Ectodermal cell (in vitro differentiated cells): ENCODE data around the gene VCAM1.

Source experiments
- H3K27ac ChIP-seq: 2 replicates; pipeline ENCODE4 v1.7.0; 2013; ENCODE audit warnings: mild to moderate bottlenecking, low read depth, low read length; ENCODE audit not compliant: insufficient read depth, poor library complexity, severe bottlenecking
- H3K27me3 ChIP-seq: 2 replicates; pipeline ENCODE4 v1.7.0; 2013; ENCODE audit warnings: mild to moderate bottlenecking, low read length; ENCODE audit not compliant: insufficient read depth, control insufficient read depth, poor library complexity, severe bottlenecking
- H3K36me3 ChIP-seq: one replicate; pipeline ENCODE4 v1.7.0; 2013; ENCODE audit warnings: low read length; ENCODE audit not compliant: control insufficient read depth, insufficient read depth
- H3K4me1 ChIP-seq: one replicate; pipeline ENCODE4 v1.7.0; 2013; ENCODE audit warnings: low read length; ENCODE audit not compliant: control insufficient read depth, insufficient read depth
- H3K4me3 ChIP-seq: 2 replicates; pipeline ENCODE4 v1.7.0; 2013; ENCODE audit warnings: low read depth, low read length, control low read depth; ENCODE audit not compliant: insufficient read depth
- H3K9me3 ChIP-seq: 2 replicates; pipeline ENCODE4 v1.7.0; 2013; ENCODE audit warnings: mild to moderate bottlenecking, low read length, moderate library complexity; ENCODE audit not compliant: control insufficient read depth
- WGBS, 2 experiments: methylation state at CpG; one replicate each; pipeline ENCODE4 v1.1.7; 2013; ENCODE audit warnings: missing lambda C conversion rate in 2 of 2; 5-methylcytosine and 5-hydroxymethylcytosine counted together

The VCAM1 gene

DNA sequence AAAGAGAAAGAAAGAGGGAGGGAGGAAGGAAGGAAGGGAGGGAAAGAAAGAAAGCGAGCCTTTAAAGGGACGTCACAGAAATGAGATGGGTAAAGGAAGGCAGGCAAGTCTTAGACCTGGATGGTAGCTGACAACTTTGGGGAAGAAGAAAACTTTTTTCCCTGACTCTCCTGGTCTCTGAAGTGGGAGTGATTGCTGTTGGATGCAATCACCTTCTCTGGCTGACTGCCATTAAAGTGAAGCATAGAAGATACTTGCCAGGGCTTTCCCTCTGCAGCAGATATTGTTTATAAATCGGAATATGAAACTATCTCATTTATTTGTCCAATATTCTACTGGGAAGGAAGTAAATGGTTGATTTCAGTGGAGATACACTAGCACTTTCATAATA, 27.0 kb downstream of the VCAM1 start:
- no peaks in the 10 kb centered on the region for H3K36me3 ChIP-seq
- H3K27me3 ChIP-seq = no peaks in the 10 kb centered on the region
- H3K4me3 ChIP-seq = no peak overlapping the region
- H3K4me1 ChIP-seq = peaks cover 11% of the 10 kb centered on the region
- no peaks in the 10 kb centered on the region for H3K9me3 ChIP-seq
- H3K27ac ChIP-seq = no peak overlapping the region
- 91% methylated on average over 2 to 3 of the region's 3 CpGs for WGBS, 2 experiments

DNA sequence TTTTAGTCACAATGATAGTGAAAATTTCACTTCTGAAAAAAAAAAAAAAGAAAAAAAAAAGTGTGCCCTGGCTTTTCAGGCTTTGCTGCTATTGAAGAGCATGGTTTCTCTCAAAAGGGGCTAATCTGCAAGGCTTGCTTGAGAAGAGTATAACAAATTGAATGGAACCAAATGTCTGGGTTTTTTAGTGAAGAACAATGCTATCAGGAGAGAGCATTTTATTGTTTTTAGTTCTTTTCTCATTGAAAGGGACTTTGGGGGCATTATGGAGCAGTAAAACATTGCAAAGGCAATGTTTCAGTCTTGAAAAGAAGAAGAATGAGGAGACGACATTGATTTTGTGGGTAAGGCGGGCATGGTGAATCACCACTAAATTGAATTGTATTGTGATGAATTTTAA, 28.2 kb downstream of the VCAM1 start:
- 38 to 70% methylated on average over 2 of the region's 2 CpGs for WGBS, 2 experiments
- Histone ChIP-seq H3K27ac (no peak overlapping the region), H3K27me3 (no peaks in the 10 kb centered on the region)

GRCh38 chr1:100750005-100750885, 30.7 kb downstream of the VCAM1 start:
- no peak overlapping the region for H3K27ac ChIP-seq
- WGBS, 2 experiments = 84 to 87% methylated on average over 9 of the region's 9 CpGs
- no peaks in the 10 kb centered on the region for H3K27me3 ChIP-seq
- no peaks in the 10 kb centered on the region for H3K9me3 ChIP-seq
- no peak overlapping the region for H3K4me3 ChIP-seq
- peaks cover 11% of the 10 kb centered on the region for H3K4me1 ChIP-seq
- H3K36me3 ChIP-seq = no peaks in the 10 kb centered on the region

More for the DNA sequence above, 28.2 kb downstream of the VCAM1 start:
- Histone ChIP-seq H3K4me1 (peaks cover 11% of the 10 kb centered on the region), H3K36me3 (no peaks in the 10 kb centered on the region), H3K4me3 (no peak overlapping the region), H3K9me3 (no peaks in the 10 kb centered on the region)

GRCh38 chr1:100752791-100753190, 33.2 kb downstream of the VCAM1 start:
- 89 to 92% methylated on average over 3 to 5 of the region's 5 CpGs for WGBS, 2 experiments
- no peaks in the 10 kb centered on the region for H3K36me3 ChIP-seq

GRCh38 chr1:100757946-100758345, 38.4 kb downstream of the VCAM1 start:
- H3K36me3 ChIP-seq = no peaks in the 10 kb centered on the region
- no peaks in the 10 kb centered on the region for H3K27me3 ChIP-seq
- H3K4me3 ChIP-seq = no peak overlapping the region
- no peak overlapping the region for H3K27ac ChIP-seq
- WGBS, 2 experiments = 96 to 98% methylated on average over 2 to 4 of the region's 4 CpGs
- no peaks in the 10 kb centered on the region for H3K9me3 ChIP-seq
- H3K4me1 ChIP-seq = no peaks in the 10 kb centered on the region

More at GRCh38 chr1:100752791-100753190, 33.2 kb downstream of the VCAM1 start:
- no peak overlapping the region for H3K27ac ChIP-seq
- H3K4me3 ChIP-seq = no peak overlapping the region
- H3K27me3 ChIP-seq = no peaks in the 10 kb centered on the region
- peaks cover 6% of the 10 kb centered on the region for H3K4me1 ChIP-seq
- H3K9me3 ChIP-seq = no peaks in the 10 kb centered on the region

GRCh38 chr1:100759188-100759587, 39.6 kb downstream of the VCAM1 start:
- Histone ChIP-seq H3K36me3 (no peaks in the 10 kb centered on the region), H3K4me1 (no peaks in the 10 kb centered on the region), H3K9me3 (no peaks in the 10 kb centered on the region), H3K4me3 (no peak overlapping the region), H3K27ac (no peak overlapping the region), H3K27me3 (no peaks in the 10 kb centered on the region)
- 95 to 98% methylated on average over 3 of the region's 3 CpGs for WGBS, 2 experiments

GRCh38 chr1:100760511-100760910, 41.0 kb downstream of the VCAM1 start:
- Histone ChIP-seq H3K27ac (no peak overlapping the region), H3K9me3 (no peaks in the 10 kb centered on the region), H3K36me3 (no peaks in the 10 kb centered on the region), H3K4me3 (no peak overlapping the region), H3K4me1 (no peaks in the 10 kb centered on the region), H3K27me3 (no peaks in the 10 kb centered on the region)

- Histone ChIP-seq H3K4me1 (no peaks in the 10 kb centered on the region), H3K4me3 (no peak overlapping the region), H3K27me3 (no peaks in the 10 kb centered on the region), H3K9me3 (no peaks in the 10 kb centered on the region), H3K36me3 (no peaks in the 10 kb centered on the region), H3K27ac (no peak overlapping the region)
- WGBS, 2 experiments = 100% methylated on average over 1 of the region's 2 CpGs; no CpG with 5 or more reads in 1 of the 2 experiments
Measured at GRCh38 chr1:100762461-100762860, 42.9 kb downstream of the VCAM1 start.

- Histone ChIP-seq H3K4me1 (no peaks in the 10 kb centered on the region), H3K4me3 (no peak overlapping the region), H3K27me3 (no peaks in the 10 kb centered on the region), H3K36me3 (no peaks in the 10 kb centered on the region), H3K27ac (no peak overlapping the region), H3K9me3 (no peaks in the 10 kb centered on the region)
Measured at GRCh38 chr1:100767176-100767890, 47.8 kb downstream of the VCAM1 start.

DNA sequence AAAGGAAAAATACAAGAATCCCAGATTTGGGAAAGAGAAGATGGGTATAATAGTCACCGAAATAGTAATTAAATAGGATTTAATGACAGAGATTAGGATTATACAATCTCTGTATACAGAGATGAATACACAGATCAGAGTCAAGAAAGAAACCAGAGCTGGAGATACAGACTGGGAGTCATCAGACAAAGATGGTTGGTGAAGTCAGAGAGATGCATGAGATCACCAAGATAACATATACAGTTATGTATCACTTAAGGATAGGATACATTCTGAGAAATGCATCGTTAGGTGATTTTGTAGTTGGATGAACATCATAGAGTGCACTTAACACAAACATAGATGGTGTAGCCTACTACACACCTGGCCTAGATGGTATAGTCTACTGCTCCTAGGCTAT, 49.8 kb downstream of the VCAM1 start:
- H3K4me3 ChIP-seq = no peak overlapping the region
- WGBS, 2 experiments = 89 to 100% methylated on average over 2 of the region's 2 CpGs
- no peaks in the 10 kb centered on the region for H3K27me3 ChIP-seq
- H3K9me3 ChIP-seq = no peaks in the 10 kb centered on the region
- no peak overlapping the region for H3K27ac ChIP-seq
- H3K36me3 ChIP-seq = no peaks in the 10 kb centered on the region
- no peaks in the 10 kb centered on the region for H3K4me1 ChIP-seq
